PC-3 (cell line): ENCODE data around the gene ACAD8.
A peak's percentile ranks its signal among the peaks of the same experiment; 100 is the strongest.

Source experiments
- CTCF ChIP-seq: fragments of 300-600 bp; sonication (generic); conservative IDR thresholded peaks from 2 replicates; pipeline ENCODE4 v1.5.1; 2017; ENCODE audit warnings: antibody characterized with exemption, low read depth, mild to moderate bottlenecking, low read length
- EZH2 ChIP-seq: fragments of 300-600 bp; sonication (generic); IDR thresholded peaks from one replicate; pipeline ENCODE4 v1.6.1; 2017; ENCODE audit warnings: antibody characterized with exemption, mild to moderate bottlenecking, low read length; ENCODE audit not compliant: unreplicated experiment

DNA sequence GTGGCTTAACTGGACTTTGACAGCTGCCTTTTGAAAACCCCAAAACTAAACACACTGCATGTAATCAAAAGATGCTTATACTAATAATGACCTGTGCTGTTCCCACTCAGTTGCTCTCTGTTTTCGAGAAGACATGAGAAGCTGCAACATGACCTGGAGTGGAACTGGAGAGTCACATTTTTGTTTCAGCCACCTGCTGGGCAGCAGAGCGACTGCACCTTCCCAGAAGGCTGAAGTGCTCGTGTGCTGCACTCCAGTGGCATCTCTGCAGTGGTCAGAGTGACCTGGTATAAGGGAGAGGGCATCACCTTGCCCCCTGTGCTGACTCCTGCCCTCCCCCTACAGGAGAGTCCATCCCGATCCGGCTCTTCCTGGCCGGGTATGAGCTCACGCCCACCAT lies 8.8 kb upstream of the ACAD8 start:
- TF ChIP-seq EZH2 (no peak), CTCF (peak; percentile 73)
